ENCODE measurements around the gene ITGA1. TPM values are rescaled to one million over a fixed set of nuclear protein-coding genes. Genes with fewer than 3 reads are reported as not detected.

ITGA1 gene
- total RNA-seq, 1 experiment from 2014 or later, result 1.6 TPM

DNA sequence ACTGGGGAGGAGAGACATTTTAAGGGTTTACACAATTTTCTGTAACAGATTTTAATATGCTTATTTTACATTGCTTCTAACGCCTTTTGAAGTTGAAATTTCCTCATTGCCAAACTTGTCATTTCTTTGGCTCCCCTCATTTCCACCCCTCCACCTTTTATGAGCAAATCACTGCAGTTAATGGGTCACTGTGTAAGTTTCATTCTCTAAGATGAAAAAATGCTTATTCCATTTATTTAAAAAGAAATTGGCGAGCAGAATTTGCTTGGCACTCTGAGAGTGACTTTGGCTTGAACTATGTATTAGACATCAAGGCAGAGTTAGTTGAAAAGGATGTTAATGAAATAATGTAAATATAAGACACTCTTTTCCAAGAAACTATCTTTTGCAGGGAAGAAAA is 66.6 kb downstream of the ITGA1 start:
- no TSS peak for BruUV-seq (replicated peaks)
- Histone ChIP-seq H3K27ac (ENCODE audit: low read length) (no peak overlapping the region), H3K27me3 (ENCODE audit: control insufficient read depth, insufficient read depth, low read length) (no peaks in the 10 kb centered on the region; the same call in 1 of the 2 replicates), H3K9me3 (ENCODE audit: control insufficient read depth, insufficient read depth, low read depth, low read length) (no peaks in the 10 kb centered on the region), H3K4me1 (ENCODE audit: control insufficient read depth, insufficient read depth, low read length) (no peaks in the 10 kb centered on the region), H3K4me3 (ENCODE audit: low read depth in 2 of 2, low read length in 2 of 2) (no peak overlapping the region), H3K36me3 (ENCODE audit: control insufficient read depth, insufficient read depth, low read length) (no peaks in the 10 kb centered on the region)
- ATAC-seq (no peak), DNase-seq (ENCODE audit: low read depth, low spot score) (no peak)
- ChIA-PET CTCF (no interaction called here), POLR2A (no interaction called here)
- intact Hi-C loops (cut with micrococcal nuclease; ENCODE audit: unreplicated experiment), result no loop called here
- in situ Hi-C loops (cut with HindIII; ENCODE audit: low pct_unique_long_range_greater_than_20kb, low sequenced_read_pairs), result no loop called here
- no peak for TF ChIP-seq POLR2AphosphoS5 (IDR thresholded peaks at IDR 0.05; ENCODE audit: low read depth, low read length)
- TF ChIP-seq, protein P1, sequence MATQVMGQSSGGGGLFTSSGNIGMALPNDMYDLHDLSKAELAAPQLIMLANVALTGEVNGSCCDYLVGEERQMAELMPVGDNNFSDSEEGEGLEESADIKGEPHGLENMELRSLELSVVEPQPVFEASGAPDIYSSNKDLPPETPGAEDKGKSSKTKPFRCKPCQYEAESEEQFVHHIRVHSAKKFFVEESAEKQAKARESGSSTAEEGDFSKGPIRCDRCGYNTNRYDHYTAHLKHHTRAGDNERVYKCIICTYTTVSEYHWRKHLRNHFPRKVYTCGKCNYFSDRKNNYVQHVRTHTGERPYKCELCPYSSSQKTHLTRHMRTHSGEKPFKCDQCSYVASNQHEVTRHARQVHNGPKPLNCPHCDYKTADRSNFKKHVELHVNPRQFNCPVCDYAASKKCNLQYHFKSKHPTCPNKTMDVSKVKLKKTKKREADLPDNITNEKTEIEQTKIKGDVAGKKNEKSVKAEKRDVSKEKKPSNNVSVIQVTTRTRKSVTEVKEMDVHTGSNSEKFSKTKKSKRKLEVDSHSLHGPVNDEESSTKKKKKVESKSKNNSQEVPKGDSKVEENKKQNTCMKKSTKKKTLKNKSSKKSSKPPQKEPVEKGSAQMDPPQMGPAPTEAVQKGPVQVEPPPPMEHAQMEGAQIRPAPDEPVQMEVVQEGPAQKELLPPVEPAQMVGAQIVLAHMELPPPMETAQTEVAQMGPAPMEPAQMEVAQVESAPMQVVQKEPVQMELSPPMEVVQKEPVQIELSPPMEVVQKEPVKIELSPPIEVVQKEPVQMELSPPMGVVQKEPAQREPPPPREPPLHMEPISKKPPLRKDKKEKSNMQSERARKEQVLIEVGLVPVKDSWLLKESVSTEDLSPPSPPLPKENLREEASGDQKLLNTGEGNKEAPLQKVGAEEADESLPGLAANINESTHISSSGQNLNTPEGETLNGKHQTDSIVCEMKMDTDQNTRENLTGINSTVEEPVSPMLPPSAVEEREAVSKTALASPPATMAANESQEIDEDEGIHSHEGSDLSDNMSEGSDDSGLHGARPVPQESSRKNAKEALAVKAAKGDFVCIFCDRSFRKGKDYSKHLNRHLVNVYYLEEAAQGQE (IDR thresholded peaks at IDR 0.05; ENCODE audit: insufficient read depth in 1 of 2, low read depth in 2 of 2, low read length in 1 of 2), result no peak
- TF ChIP-seq SIN3A (IDR thresholded peaks at IDR 0.05; ENCODE audit: borderline replicate concordance, insufficient read depth, low read depth, low read length), result no peak

DNA sequence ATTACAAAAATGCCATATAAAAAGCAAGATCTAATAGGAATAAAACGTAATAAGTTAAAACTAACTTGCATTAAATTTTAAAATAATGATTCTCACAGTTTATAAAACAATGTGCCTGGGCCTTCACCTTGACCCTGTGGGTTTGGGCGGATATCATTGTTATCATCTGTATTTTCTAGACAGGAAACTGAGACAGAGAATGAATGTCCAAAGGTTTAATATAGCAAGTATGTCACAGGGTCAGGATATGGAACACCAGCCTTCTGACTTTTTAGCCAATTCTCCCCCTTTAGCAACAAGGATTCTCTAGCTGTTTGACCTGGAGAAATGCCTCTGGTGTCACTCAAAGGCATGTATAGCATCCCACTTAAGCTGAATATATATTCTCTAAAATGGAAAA is 67.2 kb downstream of the ITGA1 start:
- no peaks in the 10 kb centered on the region for H3K9me3 ChIP-seq (ENCODE audit: control insufficient read depth, insufficient read depth, low read depth, low read length)
- in situ Hi-C loops (cut with HindIII; ENCODE audit: low pct_unique_long_range_greater_than_20kb, low sequenced_read_pairs), result no loop called here
- CTCF ChIA-PET, result no interaction called here
- no peaks in the 10 kb centered on the region for H3K36me3 ChIP-seq (ENCODE audit: control insufficient read depth, insufficient read depth, low read length)
- H3K4me1 ChIP-seq (ENCODE audit: control insufficient read depth, insufficient read depth, low read length), result no peaks in the 10 kb centered on the region
- TF ChIP-seq SIN3A (IDR thresholded peaks at IDR 0.05; ENCODE audit: borderline replicate concordance, insufficient read depth, low read depth, low read length) (no peak), POLR2AphosphoS5 (IDR thresholded peaks at IDR 0.05; ENCODE audit: low read depth, low read length) (no peak), CTCF (IDR thresholded peaks at IDR 0.05) (no peak), TCF7L2 (IDR thresholded peaks at IDR 0.05; ENCODE audit: low read depth, low read length) (no peak)
- TF ChIP-seq, protein P1 (IDR thresholded peaks at IDR 0.05; ENCODE audit: insufficient read depth in 1 of 2, low read depth in 2 of 2, low read length in 1 of 2), result no peak
- ATAC-seq (no peak), DNase-seq (ENCODE audit: low read depth, low spot score) (no peak)
- no peak overlapping the region for H3K27ac ChIP-seq (ENCODE audit: low read length)
- intact Hi-C loops (cut with micrococcal nuclease; ENCODE audit: unreplicated experiment), result no loop called here
- no peak overlapping the region for H3K4me3 ChIP-seq (ENCODE audit: low read depth in 2 of 2, low read length in 2 of 2)
- H3K27me3 ChIP-seq (ENCODE audit: control insufficient read depth, insufficient read depth, low read length), result no peaks in the 10 kb centered on the region; the same call in 1 of the 2 replicates
- POLR2A ChIA-PET, result no interaction called here
- no TSS peak for BruUV-seq (replicated peaks)

All from Panc1 (cell line).